GM21717 (cell line): ENCODE measurements around the gene MED16.
"Not testable (repeated sequence)": the region's sequence is repeated elsewhere in the genome, so short reads cannot be mapped to it uniquely, and the experiment has no call there.

Source experiments
- ATAC-seq: cut with Tn5 transposase; IDR thresholded peaks from one replicate; pipeline ENCODE4 v1.9.1; 2021; ENCODE audit warnings: mild to moderate bottlenecking, moderate library complexity; ENCODE audit not compliant: unreplicated experiment

MED16 gene

GRCh38 chr19:831407-832369 is 61.3 kb downstream of the MED16 start:
- ATAC-seq: no peak

DNA sequence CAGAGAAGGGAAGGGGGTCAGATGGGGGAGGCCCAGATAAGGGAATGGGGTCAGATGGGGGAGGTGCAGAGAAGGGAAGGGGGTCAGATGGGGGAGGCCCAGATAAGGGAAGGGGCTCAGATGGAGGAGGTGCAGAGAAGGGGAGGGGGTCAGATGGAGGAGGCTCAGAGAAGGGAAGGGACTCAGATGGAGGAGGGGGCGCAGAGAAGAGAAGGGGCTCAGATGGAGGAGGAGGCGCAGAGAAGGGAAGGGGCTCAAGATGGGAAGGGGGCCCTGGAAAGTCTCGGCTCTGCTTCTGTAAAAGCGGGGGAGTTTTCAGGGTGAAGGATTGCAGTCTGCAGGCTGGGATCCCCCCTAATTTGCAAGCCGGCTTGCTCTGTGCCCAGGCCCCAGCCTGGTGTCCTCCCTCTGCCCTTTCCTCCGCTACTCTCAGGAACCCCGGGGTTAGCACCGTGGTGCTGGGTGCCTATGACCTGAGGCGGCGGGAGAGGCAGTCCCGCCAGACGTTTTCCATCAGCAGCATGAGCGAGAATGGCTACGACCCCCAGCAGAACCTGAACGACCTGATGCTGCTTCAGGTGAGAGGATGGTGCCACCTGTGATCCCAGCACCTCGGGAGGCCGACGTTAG is 63.7 kb downstream of the MED16 start:
- no peak for ATAC-seq

DNA sequence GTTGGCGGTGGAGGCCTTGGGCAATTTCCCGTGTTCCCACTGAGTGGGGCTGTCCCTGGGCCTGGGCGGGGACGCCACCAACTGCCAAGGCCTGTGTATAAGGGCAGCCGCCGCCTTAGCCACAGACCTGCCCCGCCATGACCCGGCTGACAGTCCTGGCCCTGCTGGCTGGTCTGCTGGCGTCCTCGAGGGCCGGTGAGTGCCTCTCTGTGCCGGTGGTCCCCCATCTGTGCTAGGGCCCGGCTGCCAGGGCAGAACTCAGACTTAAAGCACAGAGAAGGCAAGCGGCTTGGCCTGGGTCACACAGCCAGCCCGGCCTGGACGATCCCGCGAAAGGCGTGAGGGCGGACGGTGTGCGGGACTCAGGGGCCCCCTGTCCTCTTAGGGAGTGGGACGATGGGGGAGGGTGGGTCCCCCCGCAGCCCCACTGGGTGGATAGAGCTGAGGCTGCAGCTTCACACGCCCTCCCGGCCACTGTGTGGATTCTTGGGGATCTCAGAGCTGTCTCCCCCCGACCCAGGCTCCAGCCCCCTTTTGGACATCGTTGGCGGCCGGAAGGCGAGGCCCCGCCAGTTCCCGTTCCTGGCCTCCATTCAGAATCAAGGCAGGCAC is 65.2 kb downstream of the MED16 start, which contains the start of gene AZU1:
Gene AZU1 (plus strand): TSS at position 128 of the 612 bp plus-strand sequence. CDS start 10 bp downstream, at position 138.
- ATAC-seq: no peak

DNA sequence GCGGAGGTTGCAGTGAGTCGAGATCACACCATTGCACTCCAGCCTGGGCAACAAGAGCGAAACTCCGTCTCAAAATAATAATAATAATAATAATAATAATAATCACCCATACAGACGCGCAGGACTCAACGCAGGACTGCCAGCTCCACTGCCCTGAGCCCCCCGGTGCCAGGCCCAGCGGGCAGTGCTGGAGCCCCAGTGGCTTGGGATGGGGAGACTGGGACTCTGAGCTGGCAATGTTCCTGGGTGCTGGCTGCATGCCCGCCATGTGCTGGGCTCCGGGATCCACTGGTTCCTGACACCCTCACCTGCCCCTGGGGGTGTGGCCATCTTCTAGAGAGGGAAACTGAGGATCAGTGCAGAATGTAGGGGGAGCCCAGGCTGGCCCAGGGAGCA is 65.7 kb downstream of the MED16 start:
- ATAC-seq: no peak

DNA sequence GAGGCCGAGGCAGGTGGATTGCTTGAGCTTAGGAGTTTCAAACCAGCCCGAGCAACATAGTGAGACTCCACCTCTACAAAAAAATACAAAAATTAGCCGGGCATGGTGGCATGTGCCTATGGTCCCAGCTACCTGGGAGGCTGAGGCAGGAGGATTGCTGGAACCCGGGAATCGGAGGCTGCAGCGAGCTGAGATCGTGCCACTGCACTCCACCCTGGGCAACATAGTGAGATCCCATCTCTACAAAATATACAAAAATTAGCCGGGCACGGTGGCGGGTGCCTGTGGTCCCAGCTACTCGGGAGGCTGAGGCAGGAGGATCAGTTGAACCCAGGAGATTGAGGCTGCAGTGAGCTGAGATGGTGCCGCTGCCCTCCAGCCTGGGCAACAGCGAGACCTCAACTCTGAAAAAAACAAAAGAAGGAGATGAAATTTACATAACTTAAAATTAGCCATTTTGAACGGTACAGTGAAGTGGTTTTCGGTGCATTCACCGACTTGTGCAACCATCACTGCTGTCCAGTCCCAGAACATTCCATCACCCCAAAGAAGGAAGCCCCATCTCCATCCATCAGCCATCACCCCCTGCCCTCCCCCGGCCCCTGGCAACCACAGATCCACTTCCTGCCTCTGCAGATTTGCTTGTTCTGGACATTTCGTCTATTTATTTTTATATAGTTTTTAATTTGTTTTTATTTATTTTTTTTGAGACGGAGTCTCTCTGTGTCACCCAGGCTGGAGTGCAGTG is 66.9 kb downstream of the MED16 start:
- no peak for ATAC-seq

DNA sequence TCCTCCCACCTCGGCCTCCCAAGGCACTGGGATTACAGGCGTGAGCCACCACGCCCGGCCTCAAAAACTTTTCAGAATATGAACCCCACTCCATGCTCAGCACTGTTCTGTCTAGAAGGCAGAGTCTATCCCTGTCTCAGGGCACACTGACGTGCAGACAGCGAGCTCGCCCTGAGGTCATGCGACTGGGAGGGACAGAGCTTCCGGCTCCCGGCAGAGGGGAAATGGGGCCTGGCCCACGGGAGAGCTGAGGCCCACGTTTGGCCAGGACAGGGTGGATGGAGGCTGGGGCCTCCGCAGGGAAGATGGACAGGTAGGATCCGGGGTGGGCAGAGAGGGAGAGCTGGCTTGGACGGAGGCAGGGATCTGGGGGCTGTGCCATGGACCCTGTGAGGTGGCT is 68.1 kb downstream of the MED16 start:
- no peak for ATAC-seq

- ATAC-seq: no peak
Measured at GRCh38 chr19:823565-824121, 69.3 kb downstream of the MED16 start.

GRCh38 chr19:821825-822503 is 71.0 kb downstream of the MED16 start, which contains the start of gene PLPPR3:
Gene PLPPR3, minus strand, starts transcription at chr19:821955. Its CDS starts 396 bp downstream, at chr19:821559.
- ATAC-seq: no peak

GRCh38 chr19:821231-821824 is 71.7 kb downstream of the MED16 start:
- no peak for ATAC-seq

GRCh38 chr19:820212-820611 is 72.8 kb downstream of the MED16 start:
- not testable (repeated sequence) for ATAC-seq
